Measurements from ENCODE around the gene SCN4B.

- TF ChIP-seq CTCF (conservative IDR thresholded peaks at IDR 0.05; ENCODE audit: low read length) (no peak), EZH2phosphoT487 (IDR thresholded peaks at IDR 0.05; ENCODE audit: borderline replicate concordance) (no peak)
Observed at GRCh38 chr11:118087931-118088330, 64.7 kb downstream of the SCN4B start.

Data from Loucy (cell line).